Neutrophil (primary cell): ENCODE data around the gene TEX35.

Source experiments
- H3K27ac ChIP-seq: fragments of 200-600 bp; sonication (generic); 2 replicates; pipeline ENCODE4 v1.5.1; 2016; ENCODE audit warnings: mild to moderate bottlenecking, moderate library complexity
- H3K27me3 ChIP-seq: fragments of 200-600 bp; sonication (generic); 2 replicates; pipeline ENCODE4 v1.6.0; 2016; ENCODE audit warnings: mild to moderate bottlenecking
- H3K36me3 ChIP-seq: fragments of 200-600 bp; sonication (generic); 2 replicates; pipeline ENCODE4 v1.5.1; 2017
- H3K4me1 ChIP-seq, 2 experiments: fragments of 200-600 bp in 1 of 2; sonication (generic) in 1 of 2; 1 replicate in 1 of 2; 2 replicates in 1 of 2; pipeline versions ENCODE4 v1.5.1 to v1.6.1; 2013 to 2016; ENCODE audit warnings: low read depth in 1 of 2, low read length in 1 of 2, mild to moderate bottlenecking in 1 of 2, moderate library complexity in 1 of 2; ENCODE audit not compliant: control insufficient read depth in 1 of 2, insufficient read depth in 1 of 2
- H3K4me3 ChIP-seq, 2 experiments: fragments of 200-600 bp in 1 of 2; sonication (generic) in 1 of 2; 1 replicate in 1 of 2; 2 replicates in 1 of 2; pipeline ENCODE4 v1.5.1; 2013 to 2016; ENCODE audit warnings: low read depth in 1 of 2, low read length in 1 of 2, mild to moderate bottlenecking in 1 of 2, moderate library complexity in 1 of 2
- H3K9me3 ChIP-seq: fragments of 200-600 bp; sonication (generic); 2 replicates; pipeline ENCODE4 v1.5.1; 2016
- CTCF ChIP-seq: fragments of 200-600 bp; sonication (generic); IDR thresholded peaks from 2 replicates; pipeline ENCODE4 v1.5.1; 2016; ENCODE audit warnings: antibody characterized with exemption

The TEX35 gene

GRCh38 chr1:178489399-178489798 lies 23.5 kb upstream of the TEX35 start:
- no peak for TF ChIP-seq CTCF
- no peak overlapping the region for H3K27ac ChIP-seq
- H3K36me3 ChIP-seq, result no peaks in the 10 kb centered on the region
- H3K9me3 ChIP-seq, result no peaks in the 10 kb centered on the region
- no peak overlapping the region for H3K4me3 ChIP-seq
- H3K27me3 ChIP-seq, result no peaks in the 10 kb centered on the region
- peaks cover 20 to 29% of the 10 kb centered on the region in 2 experiments for H3K4me1 ChIP-seq

DNA sequence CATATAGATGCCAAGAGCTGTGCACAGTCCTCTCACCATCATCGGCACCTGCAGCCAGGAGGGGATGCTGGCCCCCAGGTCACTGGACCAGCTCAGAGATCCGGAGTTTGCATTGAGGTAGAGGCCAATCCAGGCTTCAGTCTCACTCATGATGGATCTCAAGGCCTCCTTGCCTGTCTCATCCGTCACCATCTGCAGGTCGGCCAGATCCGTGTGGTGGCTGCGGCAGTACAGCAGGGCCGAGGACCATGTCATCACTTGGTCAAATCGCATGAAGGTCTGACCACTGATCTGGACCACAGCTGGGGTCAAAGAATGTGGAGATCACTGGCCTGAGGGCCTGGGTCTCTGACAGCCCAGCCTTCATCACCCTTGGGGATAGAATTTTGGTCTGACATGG lies 22.8 kb upstream of the TEX35 start:
- Histone ChIP-seq H3K36me3 (no peaks in the 10 kb centered on the region), H3K4me1 (peaks cover 13 to 22% of the 10 kb centered on the region in 2 experiments), H3K9me3 (no peaks in the 10 kb centered on the region), H3K27ac (no peak overlapping the region), H3K27me3 (no peaks in the 10 kb centered on the region), H3K4me3 (no peak overlapping the region)
- TF ChIP-seq CTCF, result no peak

DNA sequence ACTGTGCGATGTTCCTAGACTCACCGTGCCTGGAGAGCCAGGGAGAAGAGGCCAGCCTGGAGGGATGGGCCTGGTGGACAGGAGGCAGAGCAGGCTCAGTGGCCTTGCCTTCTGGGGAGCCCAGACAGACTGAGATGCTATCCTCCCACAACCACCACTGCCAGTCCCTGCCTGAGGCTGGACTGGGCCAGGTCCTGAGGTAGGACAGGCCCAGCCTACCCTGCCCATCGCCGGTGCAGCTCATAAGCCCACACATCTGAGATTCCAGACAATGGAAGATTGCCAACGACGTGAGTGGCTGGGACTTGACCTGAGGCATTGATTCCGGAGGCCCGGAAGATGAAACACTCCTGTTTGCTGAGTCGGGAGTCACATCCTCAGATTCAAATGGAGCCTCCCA lies 21.9 kb upstream of the TEX35 start:
- Histone ChIP-seq H3K27ac (no peak overlapping the region), H3K4me3 (no peak overlapping the region), H3K36me3 (no peaks in the 10 kb centered on the region), H3K4me1 (peaks cover 4 to 13% of the 10 kb centered on the region in 2 experiments), H3K9me3 (no peaks in the 10 kb centered on the region), H3K27me3 (no peaks in the 10 kb centered on the region)
- no peak for TF ChIP-seq CTCF

- peaks cover 0 to 6% of the 10 kb centered on the region in 2 experiments for H3K4me1 ChIP-seq
- H3K27me3 ChIP-seq, result no peaks in the 10 kb centered on the region
- no peaks in the 10 kb centered on the region for H3K9me3 ChIP-seq
- no peak overlapping the region for H3K4me3 ChIP-seq
- H3K27ac ChIP-seq, result no peak overlapping the region
- H3K36me3 ChIP-seq, result no peaks in the 10 kb centered on the region
- no peak for TF ChIP-seq CTCF
Measured at GRCh38 chr1:178491721-178492120, 21.2 kb upstream of the TEX35 start.

DNA sequence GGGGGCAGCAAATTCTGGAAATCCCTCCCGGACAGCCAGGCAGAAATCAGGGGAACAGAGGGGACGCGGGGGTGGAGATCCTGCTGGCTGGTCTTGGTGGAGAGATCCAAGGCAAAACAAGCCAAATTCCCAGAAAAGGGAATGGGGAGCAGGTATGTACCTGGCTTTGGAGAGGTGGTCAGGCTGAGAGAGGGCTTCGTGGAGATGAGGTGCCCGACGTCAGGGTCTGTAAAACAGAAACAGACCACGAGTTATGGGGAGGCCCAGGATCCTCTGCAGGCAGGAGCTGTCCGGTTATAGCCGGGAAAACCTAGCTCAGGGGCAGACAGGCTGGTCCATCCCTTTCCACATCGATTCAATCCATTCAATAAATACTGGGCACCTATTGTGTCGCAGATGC lies 20.6 kb upstream of the TEX35 start:
- no peak for TF ChIP-seq CTCF
- Histone ChIP-seq H3K36me3 (no peaks in the 10 kb centered on the region), H3K9me3 (no peaks in the 10 kb centered on the region), H3K27ac (no peak overlapping the region), H3K4me1 (no peaks in the 10 kb centered on the region), H3K4me3 (no peak overlapping the region), H3K27me3 (no peaks in the 10 kb centered on the region)

DNA sequence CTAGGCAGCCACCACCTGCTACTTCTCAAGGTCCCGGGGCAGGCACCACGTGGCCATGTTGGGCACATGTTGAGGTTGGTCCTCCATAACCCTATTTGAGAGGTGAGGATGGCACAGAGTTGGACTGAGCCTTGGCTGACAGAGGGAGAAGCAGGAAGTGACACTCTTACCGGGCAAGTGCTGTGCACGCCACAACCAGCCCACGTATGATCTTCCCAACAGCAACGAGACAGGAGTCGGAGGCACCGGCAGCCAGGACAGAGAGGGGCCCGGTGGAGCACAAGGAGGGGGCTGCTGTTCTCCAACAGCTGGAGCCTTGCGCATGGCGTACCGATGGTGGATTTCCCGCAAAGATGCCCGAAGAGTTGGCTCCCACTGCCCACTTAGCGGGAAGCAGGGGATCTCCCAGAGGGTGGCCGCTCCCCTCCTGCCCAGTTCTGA lies 19.6 kb upstream of the TEX35 start:
- H3K9me3 ChIP-seq, result no peaks in the 10 kb centered on the region
- no peak for TF ChIP-seq CTCF
- no peaks in the 10 kb centered on the region for H3K36me3 ChIP-seq
- no peaks in the 10 kb centered on the region for H3K27me3 ChIP-seq
- H3K27ac ChIP-seq, result no peak overlapping the region
- H3K4me1 ChIP-seq, result no peaks in the 10 kb centered on the region
- no peak overlapping the region for H3K4me3 ChIP-seq
